Small intestine (tissue), 7 donors: ENCODE measurements around the gene PDE7B. TPM values are rescaled to one million over a fixed set of nuclear protein-coding genes. Genes with fewer than 3 reads are reported as not detected.
A peak's percentile ranks its signal among the peaks of the same experiment; 100 is the strongest.

Experiments used
- DNase-seq, 2 donors: peaks; one replicate each; pipeline versions ENCODE4 v3.0.0 to v3.0.0-alpha.2; 2013
- FAIRE-seq: peaks from 2 replicates; lab custom pipeline; 2012; peaks lifted over from hg19 to GRCh38; lab: Jason Lieb, UNC
- H3K27ac ChIP-seq, 3 donors: one replicate each; pipeline ENCODE4 v1.5.1; 2013; ENCODE audit warnings: low read length in 2 of 3, mild to moderate bottlenecking in 2 of 3, control low read depth in 1 of 3, inconsistent platforms in 1 of 3, low read depth in 1 of 3, moderate library complexity in 1 of 3
- H3K27me3 ChIP-seq, 3 donors: one replicate each; pipeline ENCODE4 v1.6.1; 2013; ENCODE audit warnings: low read length in 3 of 3, inconsistent platforms in 1 of 3; ENCODE audit not compliant: control insufficient read depth in 3 of 3, insufficient read depth in 3 of 3
- H3K36me3 ChIP-seq, 3 donors: one replicate each; pipeline ENCODE4 v1.6.1; 2013; ENCODE audit warnings: low read length in 3 of 3, inconsistent platforms in 1 of 3, low read depth in 1 of 3, mild to moderate bottlenecking in 1 of 3, moderate library complexity in 1 of 3; ENCODE audit not compliant: control insufficient read depth in 3 of 3, insufficient read depth in 2 of 3
- H3K4me1 ChIP-seq, 3 donors: one replicate each; pipeline ENCODE4 v1.6.1; 2013; ENCODE audit warnings: low read length in 2 of 3, inconsistent platforms in 1 of 3, low read depth in 1 of 3, mild to moderate bottlenecking in 1 of 3, moderate library complexity in 1 of 3; ENCODE audit not compliant: control insufficient read depth in 3 of 3, insufficient read depth in 2 of 3
- H3K4me3 ChIP-seq, 3 donors: one replicate each; pipeline ENCODE4 v1.5.1; 2013; ENCODE audit warnings: low read length in 3 of 3, control low read depth in 1 of 3, inconsistent platforms in 1 of 3, low read depth in 1 of 3, mild to moderate bottlenecking in 1 of 3, moderate library complexity in 1 of 3
- H3K9me3 ChIP-seq, 2 donors: one replicate each; pipeline ENCODE4 v1.6.1; 2013; ENCODE audit warnings: low read depth in 1 of 2, low read length in 1 of 2; ENCODE audit not compliant: control insufficient read depth in 2 of 2, insufficient read depth in 1 of 2
- WGBS, 3 donors: extraction: QIAGEN DNeasy Blood & Tissue Kit; methylation state at CpG; one replicate each; pipeline ENCODE4 v1.1.7; 2013; 5-methylcytosine and 5-hydroxymethylcytosine counted together
- polyA plus RNA-seq, 4 donors: library from polyadenylated mRNA; stranded (reverse) in 3 of 4; unstranded in 1 of 4; fragments of 200-250 nt in 3 of 4; fragments of 120-200 nt in 1 of 4; gene quantifications; one replicate each; pipeline versions ENCODE4 v1.2.1 to v1.2.3, GENCODE V29; 2013
- donor health status: healthy with polysubstance abuse.
- donor health status: control.
- donor health status: control.
- donor health status: Bipolar disorder and iron deficiency.
- donor health status: healthy.

PDE7B gene
- polyA plus RNA-seq, 4 donors = 0.22 to 1.4 (median 0.82) TPM

DNA sequence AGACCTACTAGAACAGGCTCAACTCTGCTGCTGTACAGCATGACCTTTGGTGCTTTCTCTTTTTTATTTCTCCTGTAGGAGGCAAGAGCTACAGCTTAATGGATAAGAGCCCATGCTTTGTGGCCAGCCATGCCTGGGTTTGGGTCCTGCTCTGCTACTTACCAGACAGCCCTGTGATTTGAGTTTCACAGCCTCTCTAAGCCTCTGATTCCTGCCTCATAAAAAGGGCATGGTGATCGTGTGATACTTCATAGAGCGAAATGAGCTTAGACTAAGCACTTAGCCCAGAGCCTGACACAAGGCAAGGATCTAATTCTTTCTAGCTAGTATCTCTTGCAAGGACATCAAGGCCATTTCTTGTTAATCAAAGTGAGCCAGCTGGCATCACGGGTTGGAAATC is 19.3 kb upstream of the PDE7B start:
- no peaks in the 10 kb centered on the region for H3K9me3 ChIP-seq
- DNase-seq (no peak), FAIRE-seq (no peak)
- no peaks in the 10 kb centered on the region for H3K4me1 ChIP-seq
- WGBS, 3 donors = 88 to 91% (median 90%) methylated on average over 3 of the region's 3 CpGs
- H3K36me3 ChIP-seq = no peaks in the 10 kb centered on the region
- peaks cover 0 to 6% (median 0%) of the 10 kb centered on the region in 3 donors for H3K27me3 ChIP-seq
- no peak overlapping the region for H3K27ac ChIP-seq
- no peak overlapping the region for H3K4me3 ChIP-seq

DNA sequence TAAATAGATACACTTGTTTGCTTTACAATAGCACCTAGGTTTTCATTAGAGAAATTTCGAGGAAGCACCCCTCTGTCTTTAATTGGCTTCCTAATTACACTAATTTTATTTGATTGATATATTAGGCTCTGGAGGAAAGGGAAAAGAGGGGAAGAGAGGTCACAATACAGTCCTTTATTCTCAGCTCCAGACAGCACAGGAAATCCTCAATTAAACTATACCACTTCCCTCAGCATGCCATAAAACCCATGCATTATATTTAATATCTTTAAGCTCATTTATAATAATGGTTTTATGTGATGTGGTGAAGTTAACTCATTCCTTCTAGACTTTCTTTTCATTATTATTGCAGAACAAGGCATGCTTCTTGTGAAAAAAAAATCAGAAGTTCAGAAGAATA is 17.7 kb upstream of the PDE7B start:
- DNase-seq (no peak), FAIRE-seq (no peak)
- Histone ChIP-seq H3K27ac (no peak overlapping the region), H3K4me1 (no peaks in the 10 kb centered on the region), H3K36me3 (no peaks in the 10 kb centered on the region), H3K27me3 (peaks cover 0 to 8% (median 0%) of the 10 kb centered on the region in 3 donors), H3K4me3 (no peak overlapping the region), H3K9me3 (no peaks in the 10 kb centered on the region)
- WGBS, 3 donors = 21 to 39% (median 37%) methylated on average over 1 of the region's 1 CpG

GRCh38 chr6:135837735-135838449 is 13.6 kb upstream of the PDE7B start:
- FAIRE-seq = no peak
- no peak overlapping the region for H3K4me3 ChIP-seq
- 89 to 91% (median 90%) methylated on average over 5 of the region's 5 CpGs for WGBS, 3 donors

DNA sequence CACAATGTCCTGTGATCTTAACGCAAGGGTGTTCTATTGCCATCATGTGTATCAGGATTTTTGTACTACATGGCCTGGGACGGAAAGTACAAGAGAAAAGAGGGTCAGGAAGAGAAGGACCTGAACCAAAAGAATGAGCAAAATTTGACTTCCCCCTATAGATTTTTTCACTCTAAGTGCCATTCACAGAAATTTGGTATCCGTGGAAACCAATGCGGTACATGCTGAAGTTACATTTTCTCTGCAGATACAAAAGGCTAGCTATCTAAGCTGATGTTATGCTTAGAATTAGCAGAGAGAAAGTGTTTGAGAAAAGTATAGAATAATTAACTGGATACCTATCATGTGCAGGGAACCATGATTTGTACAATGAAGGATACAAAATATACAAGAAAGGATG is 12.4 kb upstream of the PDE7B start:
- Histone ChIP-seq H3K27me3 (peaks cover 0 to 7% (median 0%) of the 10 kb centered on the region in 3 donors), H3K27ac (no peak overlapping the region), H3K4me1 (no peaks in the 10 kb centered on the region), H3K36me3 (no peaks in the 10 kb centered on the region), H3K4me3 (no peak overlapping the region), H3K9me3 (peaks cover 0 to 2% of the 10 kb centered on the region in 2 donors)
- DNase-seq (no peak), FAIRE-seq (no peak)
- 93 to 98% (median 95%) methylated on average over 4 of the region's 4 CpGs for WGBS, 3 donors

More at GRCh38 chr6:135837735-135838449, 13.6 kb upstream of the PDE7B start:
- Histone ChIP-seq H3K27me3 (peaks cover 0 to 8% (median 0%) of the 10 kb centered on the region in 3 donors), H3K4me1 (no peaks in the 10 kb centered on the region), H3K36me3 (no peaks in the 10 kb centered on the region), H3K27ac (no peak overlapping the region), H3K9me3 (no peaks in the 10 kb centered on the region)
- DNase-seq = no peak

DNA sequence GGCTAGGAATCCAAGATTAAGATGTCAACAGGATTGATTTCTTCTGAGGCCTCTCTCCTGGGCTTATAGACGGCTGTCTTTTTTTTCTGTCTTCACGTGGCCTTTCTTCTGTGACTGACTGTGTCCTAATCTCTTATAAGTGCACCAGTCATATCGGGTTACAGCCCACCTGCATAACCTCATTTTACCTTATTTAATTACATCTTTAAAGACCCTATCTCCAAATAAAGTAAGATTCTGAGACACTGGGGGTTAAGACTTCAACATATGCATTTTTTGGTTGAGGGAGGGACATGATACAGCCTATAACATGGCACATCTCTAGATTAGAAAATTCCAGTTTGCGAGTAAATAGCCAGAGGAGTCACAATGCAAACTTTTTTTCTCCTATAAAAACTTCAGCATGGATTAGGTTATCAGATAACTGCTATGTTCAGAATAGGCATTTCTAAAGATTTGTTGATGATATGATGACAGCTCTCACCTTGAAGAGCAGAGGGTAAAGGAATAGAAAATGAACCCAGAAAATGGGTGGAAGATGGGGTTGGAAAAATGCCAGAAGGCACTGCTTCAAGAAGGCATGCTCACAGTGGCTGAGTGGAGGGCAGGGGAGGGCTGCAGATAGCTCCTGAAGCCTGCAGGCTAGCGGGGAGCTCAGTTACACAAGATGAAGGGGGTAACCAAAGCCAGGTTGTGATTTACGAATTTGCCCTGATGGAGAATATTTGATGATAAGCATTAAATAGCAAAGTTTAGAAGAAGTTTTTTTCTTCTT is 8.7 kb upstream of the PDE7B start:
- no peaks in the 10 kb centered on the region for H3K4me1 ChIP-seq
- no peak overlapping the region for H3K27ac ChIP-seq
- H3K9me3 ChIP-seq = peaks cover 0 to 2% of the 10 kb centered on the region in 2 donors
- H3K36me3 ChIP-seq = no peaks in the 10 kb centered on the region
- DNase-seq (no peak), FAIRE-seq (no peak)
- H3K4me3 ChIP-seq = no peak overlapping the region
- H3K27me3 ChIP-seq = peaks cover 0 to under 1% (median 0%) of the 10 kb centered on the region in 3 donors
- 90 to 93% (median 91%) methylated on average over 6 of the region's 6 CpGs for WGBS, 3 donors

- FAIRE-seq = no peak
Measured at GRCh38 chr6:135850882-135851281, 619 bp upstream of the PDE7B start.

DNA sequence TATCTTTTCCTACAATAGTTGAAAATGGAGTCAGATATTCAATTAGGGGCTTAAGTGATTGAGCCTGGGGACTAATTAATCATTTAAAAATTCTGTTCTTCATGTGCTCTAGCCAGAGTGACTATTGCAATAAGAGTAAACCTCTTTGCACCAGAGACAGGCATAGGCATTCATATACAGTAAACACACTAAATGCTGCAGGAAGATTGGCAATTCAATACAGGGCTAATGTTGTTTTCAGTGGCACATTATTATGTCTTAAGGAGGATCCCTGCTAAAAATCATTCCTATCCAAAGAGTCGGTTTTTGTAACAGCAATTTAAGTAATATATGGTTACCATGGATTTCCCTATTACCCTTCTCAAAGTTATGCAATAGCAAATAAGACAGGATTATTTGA is 1.2 kb downstream of the PDE7B start:
- no peaks in the 10 kb centered on the region for H3K27me3 ChIP-seq
- WGBS, 3 donors = 22 to 47% (median 29%) methylated on average over 1 of the region's 1 CpG
- no peaks in the 10 kb centered on the region for H3K9me3 ChIP-seq
- no peak overlapping the region for H3K4me3 ChIP-seq
- FAIRE-seq = no peak
- H3K36me3 ChIP-seq = no peaks in the 10 kb centered on the region
- no peaks in the 10 kb centered on the region for H3K4me1 ChIP-seq
- H3K27ac ChIP-seq = no peak overlapping the region
- DNase-seq = no peak

More at GRCh38 chr6:135850882-135851281, 619 bp upstream of the PDE7B start:
- Histone ChIP-seq H3K27me3 (no peaks in the 10 kb centered on the region), H3K4me3 (no peak overlapping the region), H3K36me3 (no peaks in the 10 kb centered on the region), H3K27ac (peak overlapping the region in 1 of 3 donors; percentile 41), H3K4me1 (no peaks in the 10 kb centered on the region), H3K9me3 (no peaks in the 10 kb centered on the region)
- no peak for DNase-seq
- WGBS, 3 donors = 68 to 71% (median 70%) methylated on average over 3 of the region's 3 CpGs

DNA sequence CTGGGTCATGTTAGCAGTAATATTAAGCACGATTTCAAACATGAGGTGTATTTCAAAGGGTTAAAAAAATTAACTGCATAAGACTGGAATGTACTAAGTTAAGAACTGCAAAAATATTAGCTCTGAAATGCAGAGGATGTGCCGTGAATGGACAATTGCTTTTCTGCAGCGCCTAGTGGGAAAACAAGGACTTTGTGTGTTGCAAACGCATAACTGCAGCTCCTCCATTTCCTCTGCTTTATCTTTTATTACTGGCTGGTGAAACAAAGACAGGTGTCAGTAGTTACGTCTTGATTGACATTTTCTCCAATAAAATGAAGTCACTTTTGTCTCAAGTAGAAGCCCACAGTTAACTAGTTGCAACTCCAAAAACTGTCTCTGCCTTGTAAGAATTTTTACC is 1.7 kb downstream of the PDE7B start:
- Histone ChIP-seq H3K9me3 (no peaks in the 10 kb centered on the region), H3K36me3 (no peaks in the 10 kb centered on the region), H3K4me3 (no peak overlapping the region), H3K4me1 (no peaks in the 10 kb centered on the region), H3K27me3 (no peaks in the 10 kb centered on the region), H3K27ac (no peak overlapping the region)
- no peak for FAIRE-seq
- DNase-seq = peak; percentile 18 to 37
- WGBS, 3 donors = 12 to 33% (median 29%) methylated on average over 5 of the region's 5 CpGs
